Astrocyte (in vitro differentiated cells and primary cell): ENCODE measurements around the gene MORN1.

Experiments used
- CTCF ChIP-seq: IDR thresholded peaks from 2 replicates; pipeline ENCODE4 v1.5.1; 2011; ENCODE audit warnings: low read depth, mild to moderate bottlenecking, inconsistent platforms, low read length, moderate library complexity; ENCODE audit not compliant: insufficient read depth
- EZH2 ChIP-seq: IDR thresholded peaks from 2 replicates; pipeline ENCODE4 v1.6.1; 2012; ENCODE audit warnings: mild to moderate bottlenecking, low read length, inconsistent platforms; ENCODE audit not compliant: insufficient read depth

- TF ChIP-seq EZH2 (no peak), CTCF (no peak)
Observed at GRCh38 chr1:2312515-2313301, 78.6 kb downstream of the MORN1 start.
